ENCODE data around the gene CLEC2D. TPM values are rescaled to one million over a fixed set of nuclear protein-coding genes. Genes with fewer than 3 reads are reported as not detected.
"Not testable (repeated sequence)": the region's sequence is repeated elsewhere in the genome, so short reads cannot be mapped to it uniquely, and the experiment has no call there.

The CLEC2D gene
- total RNA-seq, 6 donors from 2014 or later, result 7.0 to 34.8 (median 12.2) TPM

- Histone ChIP-seq H3K27me3 (no peaks in the 10 kb centered on the region), H3K36me3 (peaks cover 0 to 14% (median 0%) of the 10 kb centered on the region in 4 donors), H3K27ac (no peak overlapping the region), H3K9me3 (no peaks in the 10 kb centered on the region), H3K4me3 (no peak overlapping the region), H3K4me1 (peaks cover 0 to 7% (median 2%) of the 10 kb centered on the region in 4 donors)
- DNase-seq (no peak), ATAC-seq (ENCODE audit: low FRiP score in 2 of 2) (no peak)
- TF ChIP-seq POLR2AphosphoS5 (IDR thresholded peaks at IDR 0.05) (no peak), EP300 (IDR thresholded peaks at IDR 0.05) (no peak), CTCF (IDR thresholded peaks at IDR 0.05) (no peak), POLR2A (IDR thresholded peaks at IDR 0.05) (no peak)
- WGBS, 2 donors, result 60 to 63% methylated on average over 2 of the region's 2 CpGs
These were observed 1.9 kb upstream of the CLEC2D start for GRCh38 chr12:9667403-9668160.

GRCh38 chr12:9668161-9669018, 1.1 kb upstream of the CLEC2D start:
- ATAC-seq (ENCODE audit: low FRiP score in 2 of 2), result no peak
- no peak for TF ChIP-seq EP300 (IDR thresholded peaks at IDR 0.05)
- TF ChIP-seq POLR2AphosphoS5 (IDR thresholded peaks at IDR 0.05), result no peak
- no peak for TF ChIP-seq POLR2A (IDR thresholded peaks at IDR 0.05)
- TF ChIP-seq CTCF (IDR thresholded peaks at IDR 0.05), result no peak
- H3K4me1 ChIP-seq, result peaks cover 0 to 9% (median 2%) of the 10 kb centered on the region in 4 donors
- no peak overlapping the region for H3K27ac ChIP-seq
- no peak for DNase-seq
- no peak overlapping the region for H3K4me3 ChIP-seq
- WGBS, 2 donors, result 79 to 83% methylated on average over 4 of the region's 4 CpGs
- no peaks in the 10 kb centered on the region for H3K27me3 ChIP-seq
- H3K36me3 ChIP-seq, result peaks cover 0 to 14% (median 0%) of the 10 kb centered on the region in 4 donors
- H3K9me3 ChIP-seq, result no peaks in the 10 kb centered on the region

GRCh38 chr12:9669019-9669326, 540 bp upstream of the CLEC2D start:
- no peak overlapping the region for H3K4me3 ChIP-seq
- DNase-seq (no peak), ATAC-seq (ENCODE audit: low FRiP score in 2 of 2) (no peak)
- H3K9me3 ChIP-seq, result no peaks in the 10 kb centered on the region
- TF ChIP-seq CTCF (IDR thresholded peaks at IDR 0.05) (no peak), POLR2A (IDR thresholded peaks at IDR 0.05) (no peak), POLR2AphosphoS5 (IDR thresholded peaks at IDR 0.05) (no peak), EP300 (IDR thresholded peaks at IDR 0.05) (no peak)
- no peaks in the 10 kb centered on the region for H3K27me3 ChIP-seq
- peaks cover 0 to 13% (median 0%) of the 10 kb centered on the region in 4 donors for H3K36me3 ChIP-seq
- H3K4me1 ChIP-seq, result peaks cover 0 to 15% (median 8%) of the 10 kb centered on the region in 4 donors
- WGBS, 2 donors, result 97 to 98% methylated on average over 2 of the region's 2 CpGs
- no peak overlapping the region for H3K27ac ChIP-seq

- Histone ChIP-seq H3K27ac (peak overlapping the region in 2 of 4 donors; percentile 14 to 49), H3K4me1 (peaks cover 0 to 19% (median 11%) of the 10 kb centered on the region in 4 donors)
- not testable (repeated sequence) for DNase-seq; ATAC-seq (ENCODE audit: low FRiP score in 2 of 2); H3K36me3 ChIP-seq; H3K27me3 ChIP-seq; H3K9me3 ChIP-seq; H3K4me3 ChIP-seq
- WGBS, 2 donors, result 78 to 88% methylated on average over 2 of the region's 2 CpGs
These were observed 2.8 kb downstream of the CLEC2D start for GRCh38 chr12:9672340-9672739.

- H3K9me3 ChIP-seq, result no peaks in the 10 kb centered on the region
- H3K27ac ChIP-seq, result peak overlapping the region in 3 of 4 donors; percentile 13 to 66 (median 24)
- TF ChIP-seq EP300 (IDR thresholded peaks at IDR 0.05) (no peak), POLR2AphosphoS5 (IDR thresholded peaks at IDR 0.05) (no peak), CTCF (IDR thresholded peaks at IDR 0.05) (no peak), POLR2A (IDR thresholded peaks at IDR 0.05) (no peak)
- H3K36me3 ChIP-seq, result no peaks in the 10 kb centered on the region
- ATAC-seq (ENCODE audit: low FRiP score in 2 of 2), result peak; percentile 69 to 78
- peaks cover 0 to 19% (median 11%) of the 10 kb centered on the region in 4 donors for H3K4me1 ChIP-seq
- DNase-seq, result peak in 1 of 2 donors; percentile 74
- H3K27me3 ChIP-seq, result no peaks in the 10 kb centered on the region
- WGBS, 2 donors, result 41 to 71% methylated on average over 3 to 6 of the region's 6 CpGs
- no peak overlapping the region for H3K4me3 ChIP-seq
These were observed 4.1 kb downstream of the CLEC2D start for GRCh38 chr12:9673404-9674225.
